LNCaP clone FGC (cell line): ENCODE measurements around the gene TPPP2.

Source experiments
- DNase-seq: peaks from one replicate; pipeline ENCODE4 v3.0.0-alpha.2; 2011; ENCODE audit warnings: low read depth
- H3K4me3 ChIP-seq: 2 replicates; pipeline ENCODE4 v1.5.1; 2011; ENCODE audit warnings: mild to moderate bottlenecking, low read depth, low read length, control low read depth
- CTCF ChIP-seq: IDR thresholded peaks from 2 replicates; pipeline ENCODE4 v1.5.1; 2012; ENCODE audit warnings: mild to moderate bottlenecking; ENCODE audit not compliant: control insufficient read depth, insufficient read depth; ENCODE audit errors: extremely low read depth

The TPPP2 gene

DNA sequence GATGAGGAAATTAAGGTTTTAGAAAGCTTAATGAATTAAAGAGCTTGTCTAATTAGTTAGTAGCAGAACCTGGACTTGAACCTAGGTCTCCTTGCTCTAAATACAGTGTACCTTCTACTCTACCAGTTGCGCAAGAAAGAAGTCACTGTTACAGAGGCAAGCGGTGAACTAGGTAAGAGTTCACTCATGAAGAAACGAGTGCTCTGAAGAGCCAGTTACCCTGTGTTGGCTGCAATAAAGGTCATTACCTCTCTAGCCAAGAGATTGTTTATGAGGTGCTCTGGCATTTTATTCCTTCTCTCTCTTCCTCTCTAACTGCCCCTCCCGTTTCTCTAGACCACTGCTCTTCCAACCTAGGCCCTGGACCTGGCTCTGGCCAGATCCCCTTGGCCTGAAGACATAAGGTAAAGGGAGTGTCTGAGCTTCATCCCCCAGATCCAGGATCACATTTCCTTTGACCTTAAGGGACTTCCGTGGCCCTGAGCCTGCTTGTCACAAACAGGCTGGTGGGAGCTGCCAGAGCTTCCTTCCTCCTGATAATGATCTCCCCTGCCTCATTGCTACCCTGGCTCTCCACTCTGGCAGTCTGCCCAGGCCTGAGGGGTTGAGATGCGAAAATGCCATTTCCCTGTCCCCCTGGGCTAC lies 14.1 kb downstream of the TPPP2 start:
- TF ChIP-seq CTCF = no peak
- no peak for DNase-seq
- no peak overlapping the region for H3K4me3 ChIP-seq

DNA sequence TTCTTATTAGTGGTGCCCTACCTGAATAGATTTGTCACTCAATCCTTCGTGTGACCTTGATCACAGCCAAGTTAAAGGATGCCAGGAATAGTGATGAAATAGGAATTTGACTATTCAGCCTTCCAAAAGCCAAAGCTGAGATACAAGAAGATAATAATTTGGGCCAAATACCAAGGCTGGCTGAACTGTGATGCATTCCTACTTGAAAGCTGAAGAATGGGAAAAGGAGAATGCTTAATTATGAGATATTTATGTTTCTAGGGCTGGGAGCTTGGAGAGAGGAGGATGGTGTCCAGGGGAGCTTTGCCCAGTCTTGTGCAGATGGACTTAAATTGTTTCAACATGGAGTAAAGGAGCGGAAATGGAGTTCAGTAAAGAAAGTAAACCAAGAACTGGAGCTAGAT lies 17.4 kb downstream of the TPPP2 start:
- no peak for TF ChIP-seq CTCF
- DNase-seq = no peak
- no peak overlapping the region for H3K4me3 ChIP-seq

GRCh38 chr14:21048638-21049037 lies 18.6 kb downstream of the TPPP2 start:
- no peak overlapping the region for H3K4me3 ChIP-seq
- DNase-seq = no peak
- TF ChIP-seq CTCF = no peak

- DNase-seq = no peak
- no peak overlapping the region for H3K4me3 ChIP-seq
- no peak for TF ChIP-seq CTCF
These were observed 19.3 kb downstream of the TPPP2 start for GRCh38 chr14:21049271-21049673.

DNA sequence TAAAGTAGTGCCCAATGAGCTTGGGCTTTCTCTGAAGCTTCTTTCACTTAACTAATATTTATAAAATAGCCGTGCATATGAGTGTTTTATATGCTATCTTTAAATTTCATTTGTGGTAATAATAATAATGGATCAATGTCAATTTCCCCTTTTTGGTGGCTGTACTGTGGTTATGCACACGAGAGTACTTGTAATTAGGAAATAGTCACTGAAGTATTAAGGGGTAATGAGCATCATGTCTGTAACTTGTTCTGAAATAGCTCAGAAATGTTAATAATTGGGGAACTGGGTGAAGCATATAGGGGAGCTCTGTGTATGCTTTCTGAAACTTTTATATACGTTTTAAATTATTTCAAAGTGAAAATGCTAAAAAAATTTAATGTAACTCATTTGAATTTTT lies 20.6 kb downstream of the TPPP2 start:
- no peak overlapping the region for H3K4me3 ChIP-seq
- DNase-seq = no peak
- no peak for TF ChIP-seq CTCF

- H3K4me3 ChIP-seq = no peak overlapping the region
- no peak for TF ChIP-seq CTCF
- DNase-seq = no peak
These were observed 23.4 kb downstream of the TPPP2 start for GRCh38 chr14:21053184-21054122.
